ENCODE results near the gene FRK.
"Not testable (repeated sequence)": the region's sequence is repeated elsewhere in the genome, so short reads cannot be mapped to it uniquely, and the experiment has no call there.

The FRK gene

DNA sequence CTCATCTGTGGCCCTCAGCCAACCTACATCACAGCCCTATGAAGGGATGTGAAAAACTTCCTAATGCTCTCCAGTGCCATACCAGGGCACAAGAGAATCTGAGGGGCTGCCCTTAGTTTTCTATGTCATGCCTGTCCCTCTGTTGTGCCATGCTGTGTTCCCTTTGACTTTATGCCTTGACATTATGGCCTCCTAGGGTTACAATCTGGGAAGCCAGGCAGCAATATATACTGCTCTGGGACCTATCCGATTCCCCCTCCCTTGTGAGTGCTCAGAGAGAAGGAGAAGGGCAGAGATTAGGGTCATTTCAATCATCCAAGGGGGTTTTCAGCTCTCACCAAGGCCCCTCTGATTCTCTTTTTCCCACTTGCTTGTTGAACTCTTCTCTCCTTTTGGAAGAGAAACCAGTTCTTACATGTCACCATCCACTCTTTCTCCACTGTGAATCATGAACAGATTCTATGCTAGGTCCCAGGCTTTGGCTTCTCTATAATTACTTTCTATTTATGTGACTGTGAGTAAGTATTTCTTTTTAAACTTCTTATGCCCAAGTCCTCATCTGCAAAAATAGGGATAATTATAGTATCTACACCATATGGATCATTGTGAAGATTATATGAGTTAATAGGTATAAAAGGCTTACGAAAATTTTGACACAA lies 14.2 kb upstream of the FRK start:
- no peak for DNase-seq

DNA sequence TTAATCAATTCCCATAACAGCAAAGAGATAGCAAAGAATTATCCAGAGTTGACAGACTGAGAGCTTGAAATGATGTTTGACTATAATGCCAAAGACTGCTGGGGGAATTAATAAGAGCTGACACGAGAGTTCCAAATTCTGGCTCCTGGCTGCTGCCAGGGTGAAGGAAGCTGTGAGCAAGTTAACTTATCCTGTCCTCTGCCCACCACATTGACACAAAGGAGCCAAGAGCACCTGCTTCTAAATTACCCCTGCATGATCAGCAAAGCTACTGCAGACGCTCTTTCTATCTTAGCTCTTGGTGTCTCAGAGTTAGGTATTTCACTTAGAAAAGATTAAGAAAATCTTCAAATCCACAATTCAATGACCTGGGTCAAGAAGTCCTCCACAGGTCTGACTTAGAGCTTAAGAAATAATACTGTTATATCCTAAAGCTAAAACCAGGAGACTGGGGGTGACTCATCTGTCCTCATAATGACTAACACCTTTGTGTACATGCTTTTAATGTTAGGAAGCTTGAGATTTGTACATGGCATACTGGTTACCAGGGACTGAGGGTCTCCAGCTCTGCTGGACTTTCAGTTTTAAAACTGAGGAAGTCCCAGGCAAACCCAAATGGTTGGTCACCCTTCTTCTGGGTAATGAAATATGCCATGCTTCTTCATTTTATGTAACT lies 13.2 kb upstream of the FRK start:
- DNase-seq, result no peak

DNA sequence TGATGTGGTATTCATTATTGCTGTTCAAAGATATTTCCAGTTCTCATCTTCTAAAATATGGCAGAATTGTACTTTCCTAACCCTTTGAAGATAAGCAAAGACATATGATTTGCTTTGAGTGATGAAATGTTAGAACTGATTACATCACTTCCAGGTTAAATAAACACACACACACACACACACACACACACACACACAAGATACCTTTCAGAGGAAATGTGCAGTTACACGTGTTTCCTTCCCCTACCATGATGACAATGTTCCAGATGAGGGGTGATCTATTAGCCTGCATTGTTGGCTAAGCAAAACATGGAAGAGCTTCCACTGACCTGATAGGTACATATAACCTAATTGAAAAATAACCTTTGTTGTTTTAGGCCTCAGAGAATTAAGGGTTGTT lies 11.7 kb upstream of the FRK start:
- DNase-seq, result no peak

DNA sequence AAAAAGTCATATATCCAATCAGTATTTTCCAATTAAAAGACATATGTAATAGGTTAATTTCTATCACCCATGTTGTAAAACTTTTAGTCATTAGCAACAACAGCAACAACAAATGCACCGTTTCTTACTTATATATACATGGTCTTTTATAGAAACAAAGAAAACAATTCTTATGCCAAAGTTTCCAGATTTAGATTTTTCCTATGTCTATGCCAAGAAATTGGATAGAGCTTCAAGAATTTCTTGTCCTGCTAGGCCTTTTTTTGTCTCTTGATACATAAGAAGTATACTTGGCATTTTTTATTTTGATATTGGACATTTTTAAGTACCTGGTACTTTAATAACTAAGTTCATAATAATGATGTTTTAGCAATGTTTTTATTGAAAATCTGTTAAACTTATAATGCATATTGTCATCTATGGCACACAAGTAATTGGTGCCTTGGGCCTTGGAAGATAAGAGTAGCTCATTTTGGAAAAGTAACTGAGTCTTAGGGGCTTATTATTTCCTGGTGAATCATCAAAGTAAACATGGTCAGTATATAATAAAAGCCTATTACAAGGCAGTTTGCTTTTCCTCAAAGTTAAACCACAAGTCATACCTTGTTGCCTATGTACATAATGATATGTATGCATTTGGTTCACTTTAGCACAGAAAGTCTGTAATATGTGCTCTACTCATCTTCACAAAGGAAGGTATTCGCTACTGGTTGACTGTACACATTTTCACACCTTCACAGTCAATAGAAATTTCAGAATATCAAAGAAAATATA lies 10.1 kb upstream of the FRK start:
- no peak for DNase-seq

DNA sequence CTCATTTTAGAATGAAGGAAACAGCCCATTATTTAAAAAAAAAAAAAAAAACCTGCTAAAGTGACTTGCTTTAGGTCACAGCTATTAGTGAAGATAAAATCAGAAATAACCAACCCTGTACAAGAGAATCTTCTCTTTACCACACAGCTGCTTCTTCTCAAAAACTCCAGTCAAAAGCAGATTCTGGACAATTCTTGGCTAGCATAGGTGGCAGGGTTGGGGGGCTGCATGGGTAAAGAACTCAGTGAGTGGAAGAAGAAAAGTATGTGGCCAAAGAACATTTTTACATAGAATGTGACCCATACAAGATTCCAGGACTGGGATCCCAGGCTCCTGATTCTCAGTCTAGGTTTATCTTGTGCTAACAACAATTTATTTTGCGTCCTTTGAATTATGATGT lies 9.4 kb upstream of the FRK start:
- no peak for DNase-seq

DNA sequence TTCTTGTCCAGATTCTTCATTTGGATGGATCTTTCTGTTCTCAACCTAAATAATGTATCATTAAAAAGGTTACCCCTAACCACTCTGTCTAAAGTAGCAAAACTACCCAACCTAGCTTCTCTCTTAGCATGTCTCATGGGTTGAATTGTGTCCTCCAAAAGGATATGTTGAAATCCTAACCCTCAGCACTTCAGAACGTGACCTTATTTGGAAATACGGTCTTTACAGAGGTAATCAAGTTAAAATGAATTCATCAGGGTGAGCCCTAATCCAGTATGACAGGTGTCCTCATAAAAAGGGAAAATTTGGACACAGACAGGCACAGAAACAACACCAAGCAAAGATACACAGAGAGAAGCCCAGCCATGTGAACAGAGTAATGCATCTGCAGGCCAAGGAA lies 6.1 kb upstream of the FRK start:
- no peak for DNase-seq

DNA sequence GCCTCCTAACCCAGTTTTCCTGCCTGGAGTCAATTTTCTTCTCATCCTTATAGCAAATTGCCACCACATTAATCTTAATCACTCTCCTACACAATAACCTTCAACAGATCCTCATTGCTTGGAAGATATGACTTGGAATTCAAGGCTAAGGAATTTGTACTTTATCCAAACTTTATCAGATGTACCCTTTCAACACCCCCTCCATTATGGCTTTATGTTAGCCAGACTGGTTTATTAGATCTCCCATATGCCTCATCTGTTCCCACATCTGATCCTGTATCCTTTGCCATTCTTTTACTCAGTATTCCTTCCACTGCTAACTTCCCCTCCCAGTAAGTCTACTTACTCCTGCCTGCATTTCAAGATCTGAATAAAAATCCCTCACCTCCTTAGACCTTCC lies 4.0 kb upstream of the FRK start:
- no peak for DNase-seq

DNA sequence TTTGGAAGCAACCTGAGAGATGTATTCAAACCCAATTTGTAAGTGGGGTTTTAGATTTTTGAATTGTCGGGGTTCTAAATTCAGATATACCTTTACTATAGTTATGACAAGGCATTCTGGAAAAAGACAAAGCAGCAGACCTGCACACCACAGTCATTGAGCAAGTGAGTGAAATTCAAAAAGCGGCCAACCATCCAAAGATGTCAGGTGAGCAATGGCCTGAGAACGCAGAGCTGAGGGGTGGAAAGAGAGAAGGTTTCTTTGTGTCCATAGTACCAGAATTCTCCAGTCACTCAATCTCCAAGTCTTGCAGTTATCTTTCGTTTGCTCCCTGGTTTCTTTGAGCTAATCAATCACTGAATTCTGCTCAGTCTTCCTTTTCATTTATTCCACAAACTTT lies 1.8 kb upstream of the FRK start:
- DNase-seq, result no peak

DNA sequence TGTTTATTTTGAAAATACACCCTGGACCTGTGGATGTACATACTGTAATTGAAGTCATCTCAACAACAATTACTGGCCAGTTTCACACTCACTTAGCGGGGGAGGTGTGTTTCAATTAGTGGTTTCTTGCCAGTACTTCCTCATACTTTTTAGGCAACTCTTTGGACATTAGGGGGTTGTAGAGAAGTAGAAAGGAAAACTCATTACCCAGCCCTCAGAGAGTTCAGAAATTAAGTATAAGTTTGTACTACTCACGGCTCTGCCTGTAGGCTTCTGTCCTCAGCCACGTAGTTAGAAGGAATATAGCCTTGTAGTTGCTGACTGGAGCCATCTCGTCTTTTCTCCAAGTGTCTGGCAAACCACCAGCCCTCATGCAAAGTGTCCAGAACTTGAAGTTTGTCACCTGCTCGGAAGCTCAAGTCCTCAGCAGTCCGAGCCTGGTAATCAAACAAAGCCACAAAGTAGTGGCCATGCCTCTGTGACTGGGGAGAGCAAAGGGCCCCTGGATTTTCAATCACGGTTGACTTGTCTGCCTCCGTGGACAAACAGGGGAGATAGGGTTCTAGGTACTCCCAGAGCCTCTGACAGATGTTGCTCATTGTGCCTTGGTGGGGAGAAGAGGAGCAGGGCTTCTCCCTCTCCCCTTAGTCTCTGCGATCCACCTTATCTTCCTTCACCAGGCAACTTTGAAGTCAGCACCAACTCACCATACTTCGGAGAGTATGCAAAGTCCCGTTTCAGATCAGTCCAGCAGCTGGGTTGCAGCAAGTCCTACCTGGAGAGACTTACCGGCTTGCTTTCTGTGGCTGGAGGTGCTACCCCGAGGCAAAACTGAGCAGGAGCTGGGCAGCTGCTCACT lies 749 bp downstream of the FRK start:
- DNase-seq, result no peak

DNA sequence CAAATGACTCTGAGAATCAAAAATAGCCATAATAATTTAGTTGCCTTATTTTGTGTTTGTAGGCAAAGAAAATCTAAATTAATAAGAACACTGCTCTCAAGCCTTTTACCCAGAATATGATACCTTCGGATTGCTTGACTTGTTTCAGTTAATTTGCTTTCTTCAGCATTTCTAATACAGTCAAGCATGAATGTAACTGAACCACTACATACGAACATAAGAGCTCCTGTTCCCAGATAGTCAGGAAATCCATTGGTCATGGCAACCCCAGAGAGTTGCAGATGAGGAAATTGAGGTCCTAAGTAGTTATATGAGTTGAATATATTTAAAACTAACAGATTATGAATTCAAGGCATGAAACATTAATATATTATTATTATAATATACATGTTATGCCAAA lies 2.9 kb downstream of the FRK start:
- no peak for DNase-seq

DNA sequence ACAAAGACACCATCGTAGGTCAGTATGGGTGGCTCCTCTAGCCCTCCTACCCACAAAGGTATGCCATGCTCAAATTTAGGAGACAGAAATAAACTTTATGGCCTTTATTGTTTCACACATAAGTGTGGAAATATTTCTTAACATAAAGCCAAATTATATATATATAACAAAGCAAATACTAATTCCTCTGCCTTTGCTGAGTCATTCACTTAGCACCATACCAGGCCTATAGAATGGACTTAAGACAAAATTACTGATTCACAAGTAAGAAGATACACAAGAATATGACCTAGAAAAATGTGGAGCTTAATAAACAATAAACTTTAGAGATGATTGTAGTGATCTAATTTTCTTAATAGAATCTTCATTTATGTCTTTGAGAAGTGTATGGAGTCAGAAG lies 5.2 kb downstream of the FRK start:
- DNase-seq, result no peak

DNA sequence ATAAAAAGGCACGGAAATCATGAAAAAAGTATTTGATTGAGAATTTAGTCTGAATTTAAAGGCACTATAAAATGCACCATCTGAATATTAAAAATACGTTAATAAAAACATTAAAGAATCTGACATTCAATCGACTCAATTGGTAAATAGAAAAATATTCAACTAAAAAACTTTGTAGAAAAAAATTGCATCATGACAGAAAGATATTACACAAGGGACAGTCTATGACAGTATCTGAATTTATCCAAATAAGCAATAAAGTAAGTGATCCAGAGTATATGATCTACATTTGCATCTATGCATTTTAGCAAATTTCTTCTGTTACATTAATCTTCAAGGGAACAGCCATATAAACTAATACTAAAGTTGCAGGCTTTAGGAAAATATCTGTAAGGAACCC lies 9.4 kb downstream of the FRK start:
- no peak for DNase-seq

DNA sequence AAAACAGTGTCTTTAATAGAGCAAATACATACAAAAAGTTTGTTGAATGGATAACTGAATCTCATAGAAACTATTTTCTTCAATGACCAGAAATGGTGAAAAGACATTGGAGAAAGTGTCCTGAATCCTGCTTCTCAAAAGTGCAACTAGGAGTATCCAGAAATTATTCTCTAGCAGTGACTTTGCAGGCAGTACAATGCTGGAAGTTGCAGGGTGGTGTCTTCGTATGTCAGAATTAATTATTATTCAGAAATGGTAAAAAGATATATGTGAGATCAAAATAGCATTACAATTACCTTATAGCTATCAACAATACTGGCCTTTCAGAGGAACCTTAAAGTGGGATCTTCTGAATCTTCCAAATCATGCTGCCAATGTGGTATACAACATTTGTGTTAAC lies 10.0 kb downstream of the FRK start:
- no peak for DNase-seq

DNA sequence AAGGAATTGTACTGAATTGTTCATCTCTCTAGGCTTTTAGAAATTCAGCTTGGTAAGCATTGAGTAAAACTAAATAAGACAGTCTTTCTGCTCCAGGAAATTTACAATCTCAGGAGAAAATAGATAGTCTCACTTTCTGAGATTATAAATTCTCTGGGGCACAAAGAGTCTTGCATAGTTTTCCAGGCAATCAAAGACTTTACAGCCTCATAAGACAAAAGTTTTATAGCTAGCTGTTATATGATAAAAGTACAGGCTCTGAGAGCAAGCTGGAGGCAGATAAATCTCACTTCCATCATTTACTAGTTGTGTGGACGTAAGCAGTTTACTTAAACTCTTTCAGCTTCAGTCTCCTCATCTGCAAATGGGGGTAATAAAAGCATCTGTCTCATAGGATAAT lies 11.4 kb downstream of the FRK start:
- no peak for DNase-seq

DNA sequence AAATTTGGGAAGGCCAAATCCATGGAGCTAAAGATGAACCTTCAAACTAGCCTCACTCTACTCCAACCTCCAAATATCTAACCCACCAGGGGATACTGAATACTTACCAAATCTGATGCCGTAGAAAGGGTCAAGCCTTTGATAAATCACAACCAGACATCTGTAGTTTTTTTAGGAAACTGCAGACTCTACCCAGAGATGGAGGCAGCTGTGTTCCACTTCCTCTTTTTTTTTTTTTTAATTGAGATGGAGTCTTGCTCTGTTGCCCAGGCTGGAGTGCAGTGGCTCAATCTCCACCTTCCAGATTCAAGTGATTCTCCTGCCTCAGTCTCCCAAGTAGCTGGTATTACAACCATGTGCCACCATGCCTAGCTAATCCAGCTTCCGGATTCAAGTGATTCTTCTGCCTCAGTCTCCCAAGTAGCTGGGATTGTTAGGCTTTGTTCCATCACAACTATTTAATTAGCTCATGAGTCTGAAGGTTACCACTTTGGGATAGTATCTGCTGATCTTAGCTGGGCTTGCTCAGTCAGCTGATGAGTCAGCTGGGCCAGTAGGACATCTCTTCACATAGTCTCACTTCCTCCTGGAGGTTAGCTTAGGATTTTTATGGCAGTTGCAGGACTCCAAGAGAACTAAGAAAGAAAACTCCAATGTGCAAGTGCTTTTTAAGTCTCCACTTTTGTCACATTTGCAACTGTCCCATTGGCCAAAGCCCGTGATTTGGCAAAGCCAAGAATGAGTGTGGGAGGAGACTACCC lies 13.3 kb downstream of the FRK start:
- DNase-seq, result no peak

DNA sequence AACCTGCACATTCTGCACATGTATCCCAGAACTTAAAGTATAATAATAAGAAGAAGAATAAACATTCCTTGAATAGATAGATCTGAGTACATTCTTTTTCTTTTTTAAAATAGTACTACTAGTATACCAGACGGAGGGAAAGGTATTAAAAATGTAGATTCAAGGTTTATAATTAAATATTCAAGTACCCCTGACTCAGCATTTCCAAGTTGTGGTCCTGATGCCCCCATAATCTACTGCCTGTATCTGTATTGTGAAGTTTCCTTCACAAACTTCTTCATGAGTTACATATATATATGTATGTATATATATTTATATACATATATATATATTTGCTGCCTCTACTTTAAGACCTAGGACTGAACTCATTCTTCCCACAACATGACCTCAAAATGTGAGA lies 14.0 kb downstream of the FRK start:
- DNase-seq, result no peak

DNA sequence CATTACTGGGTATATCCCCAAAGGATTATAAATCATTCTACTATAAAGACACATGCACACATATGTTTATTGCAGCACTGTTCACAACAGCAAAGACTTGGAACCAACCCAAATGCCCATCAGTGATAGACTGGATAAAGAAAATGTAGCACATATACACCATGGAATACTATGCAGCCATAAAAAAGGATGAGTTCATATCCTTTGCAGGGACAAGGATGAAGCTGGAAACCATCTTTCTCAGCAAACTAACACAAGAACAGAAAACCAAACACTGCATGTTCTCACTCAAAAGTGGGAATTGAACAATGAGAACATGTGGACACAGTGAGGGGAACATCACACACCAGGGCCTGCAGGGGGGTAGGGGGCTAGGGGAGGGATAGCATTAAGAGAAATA lies 14.4 kb downstream of the FRK start:
- DNase-seq, result not testable (repeated sequence)

DNA sequence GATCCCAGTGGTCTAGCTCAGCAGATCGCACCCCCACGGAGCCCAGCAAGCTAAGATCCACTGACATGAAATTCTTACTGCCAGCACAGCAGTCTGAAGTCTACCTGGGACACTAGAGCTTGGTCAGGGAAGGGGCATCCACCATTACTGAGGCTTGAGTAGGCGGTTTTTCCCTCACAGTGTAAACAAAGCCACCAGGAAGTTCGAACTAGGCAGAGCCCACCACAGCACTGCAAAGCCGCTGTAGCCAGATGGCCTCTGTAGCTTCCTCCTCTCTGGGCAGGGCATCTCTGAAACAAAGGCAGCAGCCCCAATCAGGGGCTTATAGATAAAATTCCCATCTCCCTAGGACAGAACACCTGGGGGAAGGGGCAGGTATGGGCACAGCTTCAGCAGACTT lies 18.8 kb downstream of the FRK start:
- DNase-seq, result no peak

DNA sequence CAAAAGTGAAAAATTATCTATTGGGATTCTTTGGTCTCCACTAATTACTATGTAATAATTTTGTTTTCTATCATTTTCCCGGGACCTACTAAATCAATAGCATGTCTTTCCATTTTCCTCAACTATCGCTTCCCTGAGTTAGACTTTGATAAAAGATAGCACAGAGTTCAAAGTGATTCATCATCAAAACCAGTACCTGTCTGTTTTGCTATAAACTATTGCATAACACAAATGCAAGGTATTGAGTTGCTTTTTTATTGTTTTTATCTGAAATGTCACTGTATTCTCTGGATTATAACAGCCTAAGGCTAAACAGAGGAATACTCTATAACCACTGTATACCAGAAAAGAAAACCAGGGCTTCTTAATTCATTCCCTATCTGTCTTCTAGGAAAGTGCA lies 19.7 kb downstream of the FRK start:
- DNase-seq, result no peak

DNA sequence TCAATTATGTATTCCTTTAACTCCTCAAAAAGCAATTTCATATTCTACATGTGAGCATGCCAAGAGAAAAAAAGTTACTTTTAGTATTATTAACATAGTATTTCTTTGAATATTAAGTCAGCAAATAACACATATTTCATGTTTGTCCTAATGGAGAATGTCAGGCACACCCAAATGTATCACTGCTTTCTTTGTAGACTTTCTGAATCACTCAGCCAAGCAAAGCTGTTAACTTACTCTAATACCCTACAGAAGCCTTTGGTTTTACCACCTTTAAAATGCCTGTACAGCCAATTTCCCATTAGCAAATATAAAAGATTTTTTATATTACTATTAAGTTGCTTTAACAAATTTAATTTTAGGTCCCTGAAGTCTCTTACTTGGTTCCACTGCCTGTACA lies 23.8 kb downstream of the FRK start:
- DNase-seq, result no peak

DNA sequence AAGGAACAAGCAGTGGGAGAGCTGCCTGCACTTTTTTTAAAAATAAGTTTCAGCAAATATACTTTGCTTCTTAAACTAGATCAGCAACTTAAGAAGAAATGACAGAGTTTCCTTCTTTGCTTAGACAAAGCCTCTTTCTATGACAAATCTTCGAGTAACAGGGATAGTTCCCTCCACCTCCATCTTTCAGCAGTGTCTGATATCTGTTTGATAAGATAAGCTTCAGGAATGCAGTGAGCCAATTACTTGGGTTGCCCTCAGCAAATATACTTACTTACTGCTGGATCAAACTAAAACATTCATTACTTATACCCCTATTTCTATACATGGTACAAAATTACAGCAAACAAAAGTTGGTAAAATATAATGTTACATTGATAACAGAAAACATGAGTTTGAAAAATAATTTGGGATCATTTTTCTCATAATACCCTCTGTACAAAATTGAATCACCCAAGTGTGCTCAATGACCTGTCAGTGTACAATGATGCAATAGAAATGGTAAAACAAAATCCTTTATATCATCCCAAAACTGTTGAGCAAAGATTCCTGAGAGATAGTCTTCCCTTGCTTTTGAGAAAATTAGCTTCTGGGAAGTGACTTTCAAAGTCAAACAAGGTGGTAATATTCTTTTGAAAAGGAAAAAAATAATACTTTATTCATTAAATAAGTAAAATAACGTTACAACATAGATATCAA lies 24.5 kb downstream of the FRK start:
- DNase-seq, result no peak
